ENCODE results near the gene C4orf50. TPM values are rescaled to one million over a fixed set of nuclear protein-coding genes. Genes with fewer than 3 reads are reported as not detected.

The C4orf50 gene
- total and polyA plus RNA-seq, 2 of the 8 experiments (the other 6 are each of a cell fraction or from before 2014, with no cell fraction given), result 0.08 to 0.22 TPM

- no peak overlapping the region for H2AK5ac ChIP-seq (ENCODE audit: low read depth, low read length)
- WGBS, 2 experiments (ENCODE audit: extremely low coverage in 1 of 2, insufficient coverage in 1 of 2, insufficient read length in 1 of 2, insufficient replicate concordance in 2 of 2, low coverage in 1 of 2, low lambda C conversion rate in 2 of 2, missing lambda C conversion rate in 1 of 2), result 93 to 100% methylated on average over 1 to 2 of the region's 2 CpGs
- H4K20me1 ChIP-seq (replicated peaks in 1 of 2; ENCODE audit: control insufficient read depth in 1 of 2, insufficient read depth in 2 of 2, low read length in 2 of 2), result peaks cover 5 to 31% of the 10 kb centered on the region in 2 experiments
- H4K91ac ChIP-seq (replicated peaks; ENCODE audit: insufficient read length, low read length), result no peak overlapping the region
- no peaks in the 10 kb centered on the region for H3K4me1 ChIP-seq (replicated peaks in 1 of 4; ENCODE audit: control insufficient read depth in 3 of 4, insufficient read depth in 4 of 4, low read length in 3 of 4)
- H4K8ac ChIP-seq (ENCODE audit: extremely low read depth, insufficient read depth, low read length), result no peak overlapping the region
- peaks cover 13% of the 10 kb centered on the region; the same call in 1 of the 2 replicates for H3K23me2 ChIP-seq (ENCODE audit: low read depth, low read length)
- H3K4me2 ChIP-seq (ENCODE audit: insufficient read depth in 1 of 2, low read depth in 2 of 2, low read length in 2 of 2), result no peak overlapping the region
- no peak overlapping the region for H3K14ac ChIP-seq (ENCODE audit: insufficient read length)
- no peak overlapping the region for H2BK120ac ChIP-seq (replicated peaks; ENCODE audit: low read depth, low read length)
- no peak overlapping the region for H2BK12ac ChIP-seq (ENCODE audit: low read depth, low read length)
- H3K36me3 ChIP-seq (ENCODE audit: control insufficient read depth in 2 of 4, insufficient read depth in 4 of 4, low read length in 3 of 4), result peaks cover 2 to 42% (median 27%) of the 10 kb centered on the region in 4 experiments; a peak in 7 of 8 replicates
- no peak overlapping the region for H3K9ac ChIP-seq (replicated peaks in 1 of 4; ENCODE audit: extremely low read depth in 1 of 4, low read depth in 3 of 4, low read length in 3 of 4)
- FAIRE-seq, result no peak
- peaks cover 0 to 25% of the 10 kb centered on the region in 2 experiments for H3K79me2 ChIP-seq (ENCODE audit: control insufficient read depth in 1 of 2, insufficient read depth in 2 of 2, low read length in 2 of 2)
- no peak for DNase-seq (ENCODE audit: low read depth in 1 of 2, low spot score in 2 of 2)
- H2BK5ac ChIP-seq (ENCODE audit: low read depth, low read length), result no peak overlapping the region
- H2BK20ac ChIP-seq (ENCODE audit: low read length), result no peak overlapping the region
- H4K5ac ChIP-seq (ENCODE audit: insufficient read length, low read depth, low read length), result no peak overlapping the region
- H3K4ac ChIP-seq (replicated peaks; ENCODE audit: insufficient read length, low read depth, low read length), result no peak overlapping the region
- H3K27ac ChIP-seq (ENCODE audit: low read depth, low read length), result no peak overlapping the region
- ChIA-PET CTCF (ENCODE audit: partially characterized antibody) (no interaction called here), POLR2A (ENCODE audit: partially characterized antibody) (no interaction called here)
- no peak overlapping the region for H2AFZ ChIP-seq (ENCODE audit: low read length)
- H3K56ac ChIP-seq (replicated peaks; ENCODE audit: insufficient read length, low read depth, low read length), result peak overlapping the region; percentile 88
- no peak overlapping the region for H3K4me3 ChIP-seq (ENCODE audit: extremely low read depth in 1 of 4, insufficient read depth in 2 of 4, low read depth in 3 of 4, low read length in 4 of 4)
- H3K9me3 ChIP-seq (ENCODE audit: insufficient read depth in 2 of 2, low read depth in 1 of 2, low read length in 1 of 2), result no peaks in the 10 kb centered on the region; a peak in 1 of 4 replicates
- H3K79me1 ChIP-seq (ENCODE audit: low read depth, low read length), result peaks cover 11% of the 10 kb centered on the region
- H3K27me3 ChIP-seq (replicated peaks in 1 of 4; ENCODE audit: control insufficient read depth in 3 of 4, extremely low read depth in 1 of 4, insufficient read depth in 3 of 4, low read length in 3 of 4), result no peaks in the 10 kb centered on the region
- no peak overlapping the region for H2BK15ac ChIP-seq (ENCODE audit: low read length)
- no peak overlapping the region for H3K23ac ChIP-seq (ENCODE audit: insufficient read length)
- H3K18ac ChIP-seq (ENCODE audit: extremely low read depth, low read length), result no peak overlapping the region
- TF ChIP-seq KDM5A (IDR thresholded peaks at IDR 0.05; ENCODE audit: low read length), result no peak
- TF ChIP-seq POU5F1 (IDR thresholded peaks at IDR 0.05; ENCODE audit: low read depth, low read length), result no peak
- TF ChIP-seq SP4 (IDR thresholded peaks at IDR 0.05; ENCODE audit: low read length), result no peak
- TF ChIP-seq NANOG (IDR thresholded peaks at IDR 0.05; ENCODE audit: insufficient read depth, low read depth, low read length, poor library complexity, severe bottlenecking), result no peak
- no peak for TF ChIP-seq PHF8 (conservative IDR thresholded peaks at IDR 0.05; ENCODE audit: low read depth, low read length)
- TF ChIP-seq SAP30 (IDR thresholded peaks at IDR 0.05; ENCODE audit: insufficient read depth, insufficient replicate concordance, low read length), result no peak
- no peak for TF ChIP-seq SUZ12 (IDR thresholded peaks at IDR 0.05; ENCODE audit: low read length)
- TF ChIP-seq RAD21 (IDR thresholded peaks at IDR 0.05 in 1 of 2, conservative IDR thresholded peaks at IDR 0.05 in 1 of 2; ENCODE audit: low read depth in 2 of 2, low read length in 2 of 2), result no peak
- no peak for TF ChIP-seq RXRA (IDR thresholded peaks at IDR 0.05; ENCODE audit: insufficient read depth, low read depth, low read length)
- no peak for TF ChIP-seq EGR1 (IDR thresholded peaks at IDR 0.05; ENCODE audit: borderline replicate concordance, low read depth, low read length)
- no peak for TF ChIP-seq YY1 (IDR thresholded peaks at IDR 0.05; ENCODE audit: low read depth, low read length)
Observed at GRCh38 chr4:5857199-5857598, 161.0 kb downstream of the C4orf50 start.

Measured in H1 (cell line).